HG02763 (cell line): ENCODE data around the gene OTOA.
"Not testable (repeated sequence)": the region's sequence is repeated elsewhere in the genome, so short reads cannot be mapped to it uniquely, and the experiment has no call there.

Experiments used
- ATAC-seq: cut with Tn5 transposase; IDR thresholded peaks from one replicate; pipeline ENCODE4 v1.9.1; 2021; ENCODE audit warnings: mild to moderate bottlenecking, moderate library complexity; ENCODE audit not compliant: unreplicated experiment

The OTOA gene

GRCh38 chr16:21801538-21802374 is 138.0 kb downstream of the OTOA start:
- ATAC-seq = not testable (repeated sequence)

GRCh38 chr16:21802375-21802663 is 138.6 kb downstream of the OTOA start:
- not testable (repeated sequence) for ATAC-seq
